HepG2 (cell line): Measurements from ENCODE around the gene ETV1. TPM values are rescaled to one million over a fixed set of nuclear protein-coding genes. Genes with fewer than 3 reads are reported as not detected.

Experiments used
- ATAC-seq: fragments of 200-7000 bp; cut with Tn5 transposase; 3 replicates; pipeline ENCODE4 v1.9.1; 2020; ENCODE audit warnings: mild to moderate bottlenecking, moderate library complexity
- BruUV-seq: library from RNA; stranded (reverse); fragments of 400-500 nt; replicated peaks from 2 replicates; lab custom pipeline; 2021; lab: Mats Ljungman, UMichigan
- CTCF ChIA-PET: fragments of 300-600 bp; formaldehyde crosslinking; extraction: SDS; loops from one replicate; lab custom pipeline; 2021; ENCODE audit warnings: low total read pairs, inconsistent platforms, low intra/inter-chr PET ratio; lab: Yijun Ruan, JAX
- POLR2A ChIA-PET: fragments of 350-600 bp; sonication (Branson Sonifier 250); formaldehyde crosslinking; loops from one replicate; lab custom pipeline; 2020; ENCODE audit warnings: antibody characterized with exemption, inconsistent platforms; lab: Yijun Ruan, JAX
- DNase-seq: peaks from one replicate; pipeline ENCODE4 v3.0.0-alpha.2; 2015; ENCODE audit warnings: low spot score
- FAIRE-seq: peaks from 3 replicates; lab custom pipeline; 2011; peaks lifted over from hg19 to GRCh38; lab: Jason Lieb, UNC
- H2AFZ ChIP-seq: one replicate; pipeline ENCODE4 v1.6.1; 2011; ENCODE audit warnings: low read length, inconsistent platforms
- H3K27ac ChIP-seq: fragments of 300-600 bp; 3 replicates; pipeline ENCODE4 v1.8.0; 2011; ENCODE audit warnings: mixed run types, mild to moderate bottlenecking, mixed read lengths, low read length, inconsistent platforms; ENCODE audit not compliant: insufficient read depth; ENCODE audit errors: extremely low read length
- H3K27me3 ChIP-seq, 2 experiments: fragments of 200-600 bp in 1 of 2; 2 replicates in 1 of 2; 3 replicates in 1 of 2; pipeline versions ENCODE4 v1.6.0 to v1.8.0; 2011; ENCODE audit warnings: low read length in 2 of 2, mild to moderate bottlenecking in 2 of 2, moderate library complexity in 2 of 2, inconsistent platforms in 1 of 2; ENCODE audit not compliant: insufficient read depth in 2 of 2, control insufficient read depth in 1 of 2
- H3K36me3 ChIP-seq, 2 experiments: fragments of 200-600 bp in 1 of 2; replicated peaks in 1 of 2; 2 replicates in 1 of 2; 3 replicates in 1 of 2; pipeline versions ENCODE4 v1.5.1 to v1.8.0; 2011; ENCODE audit warnings: low read length in 2 of 2, inconsistent platforms in 1 of 2; ENCODE audit not compliant: insufficient read depth in 2 of 2, control insufficient read depth in 1 of 2
- H3K4me1 ChIP-seq: 2 replicates; pipeline ENCODE4 v1.5.1; 2012; ENCODE audit warnings: low read length, inconsistent platforms; ENCODE audit not compliant: insufficient read depth
- H3K4me2 ChIP-seq: 2 replicates; pipeline ENCODE4 v1.6.0; 2011; ENCODE audit warnings: low read depth, low read length, inconsistent platforms
- H3K4me3 ChIP-seq, 3 experiments: fragments of 200-600 bp in 1 of 3; sonication (generic), shearing (Covaris generic) in 1 of 3; replicated peaks in 1 of 3; 2 replicates each; pipeline ENCODE4 v1.5.1; 2011 to 2016; ENCODE audit warnings: low read length in 3 of 3, inconsistent platforms in 2 of 3, low read depth in 2 of 3, mild to moderate bottlenecking in 2 of 3, control low read depth in 1 of 3, mixed read lengths in 1 of 3; ENCODE audit not compliant: insufficient read depth in 1 of 3
- H3K79me2 ChIP-seq: one replicate; pipeline ENCODE4 v1.6.1; 2011; ENCODE audit warnings: low read length, inconsistent platforms; ENCODE audit not compliant: insufficient read depth
- H3K9ac ChIP-seq: 2 replicates; pipeline ENCODE4 v1.6.0; 2011; ENCODE audit warnings: mild to moderate bottlenecking, low read depth, low read length, inconsistent platforms; ENCODE audit not compliant: insufficient read depth
- H3K9me3 ChIP-seq: 2 replicates; pipeline ENCODE4 v1.5.1; 2012; ENCODE audit warnings: mild to moderate bottlenecking, low read length
- H4K20me1 ChIP-seq: 2 replicates; pipeline ENCODE4 v1.6.0; 2011; ENCODE audit warnings: inconsistent platforms, mild to moderate bottlenecking, low read length, moderate library complexity; ENCODE audit not compliant: insufficient read depth
- AKNA ChIP-seq: sonication (generic); formaldehyde crosslinking; IDR thresholded peaks from 2 replicates; pipeline ENCODE4 v1.4.0; 2020; ENCODE audit warnings: missing genetic modification reagents, borderline replicate concordance
- CCDC6 ChIP-seq: sonication (generic); formaldehyde crosslinking; IDR thresholded peaks from 2 replicates; pipeline ENCODE4 v1.8.1; 2022; ENCODE audit warnings: mild to moderate bottlenecking, missing genetic modification reagents, moderate library complexity
- KDM5B ChIP-seq: sonication (generic); formaldehyde crosslinking; IDR thresholded peaks from 2 replicates; pipeline ENCODE4 v1.4.0; 2020; ENCODE audit warnings: missing genetic modification reagents, mild to moderate bottlenecking, borderline replicate concordance
- ZMYM3 ChIP-seq: sonication (generic); formaldehyde crosslinking; IDR thresholded peaks from 2 replicates; pipeline ENCODE4 v1.5.1; 2020; ENCODE audit warnings: mild to moderate bottlenecking, missing genetic modification reagents
- ZNF10 ChIP-seq: sonication (generic); formaldehyde crosslinking; IDR thresholded peaks from 2 replicates; pipeline ENCODE4 v1.4.0; 2020; ENCODE audit warnings: mild to moderate bottlenecking, low read depth, missing genetic modification reagents, borderline replicate concordance
- ZNF276 ChIP-seq: sonication (generic); formaldehyde crosslinking; IDR thresholded peaks from 2 replicates; pipeline ENCODE4 v1.4.0; 2020; ENCODE audit warnings: mild to moderate bottlenecking, low read depth, missing genetic modification reagents
- ZNF503 ChIP-seq: sonication (generic); formaldehyde crosslinking; IDR thresholded peaks from 2 replicates; pipeline ENCODE4 v1.4.0; 2020; ENCODE audit warnings: missing genetic modification reagents
- ZNF749 ChIP-seq: sonication (generic); formaldehyde crosslinking; IDR thresholded peaks from 2 replicates; pipeline ENCODE4 v1.8.0; 2022; ENCODE audit warnings: mild to moderate bottlenecking, missing genetic modification reagents, moderate library complexity, borderline replicate concordance
- WGBS: methylation state at CpG from one replicate; pipeline ENCODE4 v1.1.6; 2017; ENCODE audit warnings: low lambda C conversion rate; 5-methylcytosine and 5-hydroxymethylcytosine counted together
- in situ Hi-C: cut with HindIII; loops from 2 replicates; pipeline ENCODE4 v1.10.0; 2017; ENCODE audit warnings: low pct_unique_long_range_greater_than_20kb; ENCODE audit not compliant: extremely low pct_ligation_motif_present
- intact Hi-C: fragments of 100-400 bp; cut with micrococcal nuclease; formaldehyde crosslinking; loops from one replicate; pipeline ENCODE4 v1.10.0; 2022; ENCODE audit not compliant: unreplicated experiment
- polyA plus RNA-seq, 8 experiments: library from polyadenylated mRNA; depleted of rRNA in 3 of 8; stranded (reverse) in 7 of 8; unstranded in 1 of 8; fragments of >200 nt; fragmentation: Illumina TruSeq in 4 of 8; extraction: Trizol in 4 of 8; gene quantifications; 2 replicates each; pipeline versions ENCODE4 v1.2.1 to v1.2.3, GENCODE V29; 2011 to 2016; ENCODE audit warnings: low read depth in 4 of 8, missing spikeins in 1 of 8, mixed read lengths in 1 of 8; ENCODE audit not compliant: insufficient read depth in 1 of 8
- total RNA-seq, 5 experiments: library from RNA; depleted of rRNA; stranded (reverse); fragments of >200 nt; fragmentation: Illumina TruSeq; extraction: Trizol; gene quantifications; 2 replicates each; pipeline ENCODE4 v1.2.3, GENCODE V29; 2016; ENCODE audit warnings: low read depth in 1 of 5

Gene ETV1
- total and polyA plus RNA-seq, 2 of the 13 experiments (the other 11 are each of a cell fraction or from before 2014, with no cell fraction given): 0.04 to 0.24 TPM

GRCh38 chr7:13989949-13990305 lies 461 bp upstream of the ETV1 start:
- H3K4me3 ChIP-seq: peak overlapping the region; percentile 54 to 69 (median 58)
- in situ Hi-C loops: no loop called here
- BruUV-seq: no TSS peak
- H3K27me3 ChIP-seq: no peaks in the 10 kb centered on the region; a peak in 1 of 5 replicates
- no peaks in the 10 kb centered on the region for H3K79me2 ChIP-seq
- ChIA-PET CTCF (no interaction called here), POLR2A (no interaction called here)
- no peaks in the 10 kb centered on the region for H3K36me3 ChIP-seq
- intact Hi-C loops: no loop called here
- TF ChIP-seq ZNF276: no peak
- peaks cover 28% of the 10 kb centered on the region; the same call in 1 of the 2 replicates for H3K4me1 ChIP-seq
- no peak for DNase-seq
- no peak overlapping the region for H3K27ac ChIP-seq
- peak; percentile 65 for ATAC-seq
- H3K9ac ChIP-seq: no peak overlapping the region
- peak overlapping the region; percentile 86 for H3K4me2 ChIP-seq
- no peaks in the 10 kb centered on the region for H4K20me1 ChIP-seq
- H3K9me3 ChIP-seq: no peaks in the 10 kb centered on the region
- no peak for FAIRE-seq
- H2AFZ ChIP-seq: no peak overlapping the region
- WGBS: under 1% methylated on average over 13 of the region's 13 CpGs

- no peak overlapping the region for H3K9ac ChIP-seq
- no peaks in the 10 kb centered on the region; a peak in 1 of 5 replicates for H3K27me3 ChIP-seq
- peak overlapping the region in 1 of 3 experiments; percentile 54; a peak in 1 of 6 replicates for H3K4me3 ChIP-seq
- intact Hi-C loops: no loop called here
- in situ Hi-C loops: no loop called here
- no peak overlapping the region for H3K27ac ChIP-seq
- WGBS: 7% methylated on average over 5 of the region's 5 CpGs
- H4K20me1 ChIP-seq: no peaks in the 10 kb centered on the region
- no peaks in the 10 kb centered on the region for H3K9me3 ChIP-seq
- FAIRE-seq: no peak
- H3K79me2 ChIP-seq: no peaks in the 10 kb centered on the region
- H3K4me2 ChIP-seq: peak overlapping the region; percentile 86
- ATAC-seq: no peak
- CTCF ChIA-PET: no interaction called here
- no peak for DNase-seq
- no peak overlapping the region for H2AFZ ChIP-seq
- no peaks in the 10 kb centered on the region for H3K36me3 ChIP-seq
- POLR2A ChIA-PET: no interaction called here
- BruUV-seq: no TSS peak
- H3K4me1 ChIP-seq: peaks cover 28% of the 10 kb centered on the region; the same call in 1 of the 2 replicates
- TF ChIP-seq ZNF503 (CRISPR knock-in tag) (no peak), ZNF749 (CRISPR knock-in tag) (no peak), AKNA (CRISPR knock-in tag) (no peak), CCDC6 (CRISPR knock-in tag) (no peak), KDM5B (no peak), ZMYM3 (CRISPR knock-in tag) (no peak), ZNF10 (CRISPR knock-in tag) (no peak)
These were observed 738 bp downstream of the ETV1 start for GRCh38 chr7:13988731-13989125.
